ENCODE data around the gene PTPRA. TPM values are rescaled to one million over a fixed set of nuclear protein-coding genes. Genes with fewer than 3 reads are reported as not detected.

The PTPRA gene
- total and polyA plus RNA-seq, 2 of the 8 experiments (the other 6 are each of a cell fraction or from before 2014, with no cell fraction given) = 47.7 to 51.3 TPM

DNA sequence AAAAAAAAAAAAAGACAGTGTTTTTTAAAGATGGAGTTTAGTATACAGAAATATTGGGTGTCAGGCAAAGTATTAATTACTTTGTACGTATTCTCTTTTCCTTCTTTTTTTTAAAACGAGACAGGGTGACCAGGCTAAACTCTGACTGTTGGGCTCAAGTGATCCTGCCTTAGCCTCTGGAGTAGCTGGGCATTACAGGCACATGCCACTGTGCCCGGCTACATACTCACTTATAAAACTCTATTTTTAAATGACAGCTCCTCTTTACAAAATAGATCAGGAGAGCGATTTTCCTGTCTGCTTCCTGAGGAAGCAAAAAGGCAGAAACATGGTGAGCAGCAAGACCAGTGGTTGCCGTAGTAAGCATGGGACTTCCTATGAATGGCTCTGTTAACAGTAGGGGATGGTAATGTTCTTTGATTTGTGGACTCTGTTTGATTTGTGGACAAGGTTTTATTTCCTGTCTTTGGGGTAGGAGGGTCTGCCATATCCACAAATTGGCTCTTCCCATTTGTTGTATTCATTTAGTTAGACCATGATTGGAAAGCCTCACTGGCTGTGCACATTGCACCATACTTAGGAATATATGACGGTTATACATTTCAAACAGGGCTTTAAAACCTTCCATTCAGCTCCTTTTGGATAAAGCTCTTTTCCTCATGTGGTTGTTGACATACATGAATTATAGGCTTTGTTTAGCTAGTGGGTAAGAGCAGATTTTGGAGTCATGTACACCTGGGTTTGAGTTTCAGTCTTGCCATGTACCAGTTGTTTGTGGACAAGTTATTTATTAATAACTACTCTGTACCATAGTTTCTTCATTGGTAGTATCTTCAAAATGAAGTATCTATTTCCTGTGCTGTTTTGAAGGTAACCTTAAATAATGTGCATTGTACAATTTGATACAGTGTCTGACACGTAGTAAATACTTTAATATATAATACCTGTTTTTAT lies 45.1 kb downstream of the PTPRA start (continued):
- TF ChIP-seq SUZ12 (IDR thresholded peaks at IDR 0.05; ENCODE audit: low read length) = no peak
